ENCODE results near the gene PACS1.

The PACS1 gene

DNA sequence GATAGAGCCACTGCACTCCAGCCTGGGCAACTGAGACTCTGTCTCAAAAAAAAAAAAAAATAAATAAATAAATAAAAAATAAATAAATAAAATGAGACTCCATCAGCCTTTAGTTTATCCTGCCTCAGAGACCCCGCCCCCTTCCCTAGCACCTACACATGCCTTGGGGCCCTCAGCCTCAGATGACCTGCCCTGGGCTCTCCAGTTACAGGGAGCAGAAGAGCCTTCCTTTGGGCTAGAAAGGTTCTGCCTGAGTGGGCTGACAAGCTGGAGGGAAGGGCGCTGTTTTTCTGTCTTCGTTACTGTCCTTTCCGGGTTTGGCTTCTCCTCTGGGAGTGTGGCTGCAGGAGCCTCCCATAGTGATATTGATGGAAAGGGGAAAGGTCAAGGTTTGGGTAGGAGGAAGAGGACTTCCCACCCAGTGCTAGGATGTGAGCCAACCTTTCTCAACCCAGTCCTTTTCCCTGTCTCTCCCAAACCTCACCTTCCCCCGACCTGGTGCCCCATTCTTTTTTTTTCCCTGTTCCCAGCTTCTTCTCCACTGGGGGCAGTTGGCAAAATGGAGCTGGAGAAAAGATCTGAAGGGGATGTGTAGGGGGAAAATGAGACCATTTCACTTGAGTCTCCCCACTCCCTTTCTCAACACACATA is 19.4 kb upstream of the PACS1 start:
- DNase-seq, result no peak

DNA sequence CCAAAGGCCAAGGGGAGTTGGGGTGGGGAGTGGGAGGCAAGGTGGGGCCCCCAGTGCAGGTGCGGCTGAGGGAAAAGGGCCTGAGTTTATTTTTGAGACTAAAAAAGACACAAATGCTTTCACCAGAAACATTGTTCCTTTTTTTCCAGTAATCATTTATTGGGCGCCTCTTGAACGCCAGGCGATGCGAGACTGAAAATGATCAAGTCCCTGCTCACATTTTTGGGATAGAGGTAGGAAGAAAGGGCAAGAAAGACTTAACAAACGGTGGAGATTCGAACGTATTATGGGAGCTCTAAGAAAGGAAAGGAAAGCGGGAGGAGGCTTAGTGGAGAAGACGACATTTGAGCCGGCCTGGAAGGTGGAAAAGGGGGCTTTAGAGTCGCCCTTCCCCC is 18.7 kb upstream of the PACS1 start:
- DNase-seq, result no peak

DNA sequence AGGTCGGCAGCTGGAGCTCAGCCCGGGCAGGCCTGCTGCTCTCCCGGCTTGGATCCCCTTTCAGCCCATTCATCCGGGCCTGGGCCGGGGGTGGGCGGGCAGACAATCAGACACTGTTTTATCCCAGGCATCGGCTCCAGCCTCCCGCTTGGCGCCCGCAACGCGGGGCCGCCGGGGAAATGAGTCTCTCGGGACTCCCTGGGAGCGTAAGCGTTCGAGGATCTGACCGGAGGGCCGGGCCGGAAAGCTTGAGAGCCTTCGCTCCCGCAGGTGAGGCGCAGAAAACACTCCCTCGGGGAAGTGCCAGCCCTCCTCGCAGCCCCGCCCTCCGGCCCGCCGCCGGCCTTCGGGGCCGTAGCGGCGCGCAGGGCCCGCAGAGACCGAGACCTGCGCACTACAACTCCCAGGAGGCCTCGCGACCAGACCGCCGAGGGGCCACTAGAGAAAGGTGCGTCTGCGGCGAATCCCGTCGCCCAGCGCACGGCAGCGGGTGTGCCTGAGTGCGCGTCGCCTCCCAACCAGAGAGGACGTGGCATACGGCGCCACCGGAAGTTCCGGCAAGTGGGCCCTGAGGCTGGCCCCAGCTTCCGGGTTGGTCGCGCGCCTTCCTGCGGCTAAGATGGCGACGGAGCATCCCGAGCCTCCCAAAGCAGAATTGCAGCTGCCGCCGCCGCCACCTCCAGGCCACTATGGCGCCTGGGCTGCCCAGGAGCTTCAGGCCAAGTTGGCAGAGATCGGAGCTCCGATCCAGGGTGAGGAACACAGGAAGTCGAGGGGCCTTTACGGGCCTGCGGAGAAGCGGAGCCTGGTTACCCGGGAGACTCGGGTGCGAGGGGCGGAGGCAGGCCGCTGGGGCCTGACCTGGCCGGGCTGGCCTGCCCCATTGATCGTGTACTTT is 18.1 kb upstream of the PACS1 start, which contains the start of gene SF3B2:
SF3B2 (plus strand) TSS at position 599 of the 898 bp plus-strand sequence; CDS start at position 620, 21 bp downstream.
- DNase-seq, result peak; percentile 87

DNA sequence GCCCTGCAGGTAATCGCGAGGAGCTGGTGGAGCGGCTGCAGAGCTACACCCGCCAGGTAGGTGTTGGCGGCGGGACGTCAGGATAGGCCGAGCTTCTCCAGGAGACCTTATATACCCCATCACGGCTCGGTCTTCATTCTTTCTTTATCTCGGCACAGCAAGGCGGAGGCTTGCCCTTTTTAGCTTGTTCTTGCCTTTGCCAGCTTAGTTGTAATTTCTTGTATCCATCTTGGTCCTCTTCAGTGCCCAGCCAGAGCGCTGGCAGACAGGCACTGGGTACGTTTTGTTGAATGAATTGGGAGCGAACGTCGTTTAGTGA is 17.4 kb upstream of the PACS1 start:
- DNase-seq, result no peak

DNA sequence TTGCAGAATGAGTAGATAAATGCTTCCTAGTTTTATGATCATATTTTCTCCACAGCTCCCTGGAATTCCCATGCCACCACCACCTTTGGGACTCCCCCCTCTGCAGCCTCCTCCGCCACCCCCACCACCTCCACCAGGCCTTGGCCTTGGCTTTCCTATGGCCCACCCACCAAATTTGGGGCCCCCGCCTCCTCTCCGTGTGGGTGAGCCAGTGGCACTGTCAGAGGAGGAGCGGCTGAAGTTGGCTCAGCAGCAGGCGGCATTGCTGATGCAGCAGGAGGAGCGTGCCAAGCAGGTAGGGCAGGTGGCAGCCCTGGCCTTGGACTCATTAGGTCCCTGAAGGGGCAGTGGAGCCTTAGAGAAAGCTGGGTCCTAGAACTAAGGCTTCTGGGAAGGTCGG is 15.1 kb upstream of the PACS1 start:
- DNase-seq, result no peak

DNA sequence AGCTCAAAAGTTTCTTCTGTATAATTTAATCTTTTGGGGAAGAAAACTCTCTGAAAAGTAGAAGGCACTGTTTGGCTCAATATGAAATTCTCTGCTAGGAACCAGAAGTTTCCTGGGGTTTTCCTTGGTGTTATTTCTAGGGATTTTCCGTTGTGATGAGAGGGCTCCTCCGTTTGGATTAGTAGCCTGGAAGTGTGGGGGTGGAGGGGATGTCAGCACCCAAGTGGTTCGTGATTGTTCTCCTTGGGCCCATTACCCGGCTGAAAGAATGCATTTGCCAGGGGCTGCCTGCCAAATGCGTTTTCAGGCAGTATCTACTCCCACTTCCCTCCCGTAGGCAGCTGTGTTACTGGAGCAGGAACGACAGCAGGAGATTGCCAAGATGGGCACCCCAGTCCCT is 13.6 kb upstream of the PACS1 start:
- no peak for DNase-seq

DNA sequence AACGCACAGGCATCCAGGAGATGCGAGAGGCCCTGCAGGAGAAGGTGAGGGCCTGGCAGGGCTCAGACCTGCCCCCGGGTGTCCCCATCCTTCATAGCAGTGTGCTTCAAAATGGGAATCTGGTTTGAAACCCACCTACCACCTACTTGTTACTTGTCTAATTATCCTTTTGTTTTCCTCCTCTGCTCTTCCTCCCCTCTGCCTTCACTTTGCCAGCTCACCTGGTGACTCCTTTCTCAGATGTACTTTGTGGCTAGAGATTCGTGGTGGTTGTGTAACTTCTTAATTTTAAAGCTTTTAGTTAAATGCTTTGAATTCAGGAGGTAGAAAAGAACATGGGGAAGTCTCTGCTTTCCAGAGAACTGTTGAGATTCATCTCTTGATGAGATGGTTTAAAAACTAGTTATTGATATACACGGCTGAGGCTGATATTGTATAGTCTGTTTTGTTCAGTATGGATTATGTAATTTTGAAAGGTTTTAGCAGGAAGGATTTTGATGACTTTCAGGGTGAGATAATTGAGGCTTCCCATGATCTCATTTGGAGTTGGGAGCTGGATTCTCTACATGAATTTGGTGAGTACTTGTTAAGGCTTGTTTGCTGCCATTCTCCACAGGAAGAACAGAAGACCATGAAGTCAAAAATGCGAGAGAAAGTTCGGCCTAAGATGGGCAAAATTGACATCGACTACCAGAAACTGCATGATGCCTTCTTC is 9.9 kb upstream of the PACS1 start:
- no peak for DNase-seq

DNA sequence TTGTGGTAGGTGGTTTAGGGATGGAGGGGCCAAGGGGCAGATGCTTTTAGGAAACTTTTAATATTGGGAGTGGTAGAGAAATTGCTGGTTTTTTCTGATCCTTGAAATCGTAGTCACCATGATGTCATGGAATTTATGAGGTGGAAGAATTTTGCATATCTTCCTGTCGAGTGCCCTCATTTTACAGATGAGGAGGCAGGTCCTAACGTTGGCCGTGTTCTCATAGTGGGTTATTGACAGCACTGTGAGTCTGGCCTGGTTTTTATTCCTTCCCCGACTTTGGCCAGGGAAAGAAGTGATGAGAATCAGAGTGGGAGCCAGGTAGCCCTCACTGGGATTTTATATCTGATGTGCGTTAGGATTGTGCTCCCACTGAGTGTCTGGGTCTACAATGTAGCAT is 8.8 kb upstream of the PACS1 start:
- DNase-seq, result no peak

DNA sequence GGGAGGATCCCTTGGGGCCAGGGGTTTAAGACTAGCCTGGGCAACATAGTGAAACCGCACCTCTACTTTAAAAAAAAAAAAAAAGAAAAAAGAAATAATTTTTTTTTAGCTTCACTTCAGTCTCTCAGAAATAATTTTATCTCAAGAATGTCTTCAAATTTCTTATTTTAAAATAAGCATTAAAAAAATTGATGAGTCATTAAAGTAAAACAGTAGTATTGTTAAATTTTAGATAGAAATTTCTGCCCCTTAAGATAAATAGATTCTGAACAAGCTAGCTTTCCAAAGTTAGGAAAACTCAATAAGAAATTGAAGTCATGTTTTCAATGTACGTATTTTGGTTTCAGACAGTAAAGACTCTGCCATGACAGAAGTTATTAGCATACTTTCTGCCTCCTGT is 7.7 kb upstream of the PACS1 start:
- no peak for DNase-seq

DNA sequence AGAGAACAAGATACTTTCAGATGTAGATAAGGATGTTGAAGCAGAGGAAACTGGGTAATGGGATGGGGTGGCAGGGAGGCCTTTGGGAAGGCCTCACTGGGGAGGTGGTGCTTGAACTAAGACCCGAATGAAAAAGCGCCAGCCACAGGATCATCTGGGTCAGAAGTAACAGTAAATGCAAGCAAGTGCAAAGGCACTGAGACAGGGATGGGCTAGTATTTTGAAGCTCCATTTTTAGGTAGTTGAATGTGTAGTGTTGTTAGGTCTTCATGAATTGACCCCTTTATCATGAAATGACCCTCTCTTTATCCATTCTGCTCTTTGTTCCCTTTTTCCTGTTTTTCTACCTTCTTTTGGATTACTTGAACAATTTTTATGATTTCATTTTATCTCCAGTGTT is 6.2 kb upstream of the PACS1 start:
- no peak for DNase-seq

DNA sequence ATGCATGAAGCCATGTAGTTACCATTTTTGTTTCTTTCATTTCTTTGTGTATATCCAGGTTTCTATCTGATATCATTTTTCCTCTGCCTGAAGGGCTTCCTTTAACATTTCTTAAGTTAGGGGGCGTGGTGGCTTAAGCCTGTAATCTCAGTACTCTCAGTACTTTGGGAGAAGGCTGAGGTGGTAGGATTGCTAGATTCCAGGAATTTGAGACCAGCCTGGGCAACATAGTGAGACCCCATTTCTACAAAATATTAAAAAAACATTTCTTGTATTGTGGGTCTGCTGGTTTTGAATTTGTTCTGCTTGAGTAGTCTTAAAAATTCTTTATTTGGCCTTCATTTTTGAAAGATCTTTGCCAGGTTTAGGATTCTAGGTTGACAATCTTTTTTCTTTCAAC is 5.5 kb upstream of the PACS1 start:
- no peak for DNase-seq

DNA sequence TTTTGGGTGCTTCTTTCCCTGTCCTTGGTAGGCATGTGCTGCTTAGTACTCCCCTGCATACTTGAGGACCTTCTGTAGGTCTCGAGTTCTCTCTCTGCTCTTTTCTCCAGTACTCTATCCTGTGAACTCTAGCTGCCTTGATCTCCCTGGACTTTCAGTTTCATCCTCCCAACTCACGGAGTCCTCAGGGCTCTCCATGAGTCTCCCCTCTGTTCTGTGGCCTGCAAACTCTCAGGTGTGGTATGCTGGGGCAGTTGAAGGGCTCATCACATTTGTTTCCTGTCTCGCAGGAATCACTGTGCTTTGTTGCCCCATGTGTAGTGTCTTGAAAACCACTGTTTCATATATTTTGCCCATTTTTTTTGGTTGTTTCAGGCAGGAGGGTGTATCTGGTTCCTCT is 3.3 kb upstream of the PACS1 start:
- DNase-seq, result no peak

DNA sequence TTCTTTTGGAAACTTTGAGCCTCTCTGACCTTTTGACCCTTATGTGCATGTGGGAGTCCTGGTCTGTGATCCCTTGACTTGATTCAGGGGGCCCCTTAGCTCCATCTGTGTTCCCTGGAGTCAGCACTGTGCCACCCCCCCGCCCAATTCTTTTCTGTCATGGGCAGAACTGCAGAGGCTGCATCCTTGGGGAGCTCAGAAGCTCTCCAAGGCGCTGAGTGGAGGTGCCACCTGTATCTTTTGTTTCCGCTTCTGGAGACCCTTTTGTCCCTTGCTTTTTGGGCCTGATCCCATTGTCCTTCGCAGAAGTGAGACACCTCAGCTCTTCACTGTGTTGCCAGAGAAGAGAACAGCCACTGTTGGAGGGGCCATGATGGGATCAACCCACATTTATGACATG is 2.4 kb upstream of the PACS1 start:
- no peak for DNase-seq

DNA sequence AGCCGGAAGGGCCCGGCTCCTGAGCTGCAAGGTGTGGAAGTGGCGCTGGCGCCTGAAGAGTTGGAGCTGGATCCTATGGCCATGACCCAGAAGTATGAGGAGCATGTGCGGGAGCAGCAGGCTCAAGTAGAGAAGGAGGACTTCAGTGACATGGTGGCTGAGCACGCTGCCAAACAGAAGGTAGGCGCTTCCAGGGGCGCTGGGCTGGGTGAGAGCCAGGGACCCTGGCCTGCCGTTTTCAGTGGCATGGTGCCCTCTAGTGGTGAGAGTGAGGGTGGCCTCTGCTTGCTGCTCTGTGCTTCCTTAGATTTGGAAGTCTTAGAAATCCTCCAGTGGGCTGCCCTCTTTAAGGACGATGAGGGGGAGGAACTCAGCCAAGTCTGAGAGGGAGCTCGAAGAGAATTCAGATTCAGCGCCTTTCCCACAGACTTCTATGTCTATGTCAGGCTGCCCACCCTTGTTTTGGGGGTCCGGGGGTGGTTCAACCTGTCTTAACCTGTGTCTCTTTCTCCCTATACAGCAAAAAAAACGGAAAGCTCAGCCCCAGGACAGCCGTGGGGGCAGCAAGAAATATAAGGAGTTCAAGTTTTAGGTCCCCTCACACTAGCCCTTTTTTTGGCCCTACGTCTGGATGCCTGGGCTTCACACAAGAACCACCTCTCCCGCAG is 1.8 kb upstream of the PACS1 start:
- peak; percentile 72 for DNase-seq

DNA sequence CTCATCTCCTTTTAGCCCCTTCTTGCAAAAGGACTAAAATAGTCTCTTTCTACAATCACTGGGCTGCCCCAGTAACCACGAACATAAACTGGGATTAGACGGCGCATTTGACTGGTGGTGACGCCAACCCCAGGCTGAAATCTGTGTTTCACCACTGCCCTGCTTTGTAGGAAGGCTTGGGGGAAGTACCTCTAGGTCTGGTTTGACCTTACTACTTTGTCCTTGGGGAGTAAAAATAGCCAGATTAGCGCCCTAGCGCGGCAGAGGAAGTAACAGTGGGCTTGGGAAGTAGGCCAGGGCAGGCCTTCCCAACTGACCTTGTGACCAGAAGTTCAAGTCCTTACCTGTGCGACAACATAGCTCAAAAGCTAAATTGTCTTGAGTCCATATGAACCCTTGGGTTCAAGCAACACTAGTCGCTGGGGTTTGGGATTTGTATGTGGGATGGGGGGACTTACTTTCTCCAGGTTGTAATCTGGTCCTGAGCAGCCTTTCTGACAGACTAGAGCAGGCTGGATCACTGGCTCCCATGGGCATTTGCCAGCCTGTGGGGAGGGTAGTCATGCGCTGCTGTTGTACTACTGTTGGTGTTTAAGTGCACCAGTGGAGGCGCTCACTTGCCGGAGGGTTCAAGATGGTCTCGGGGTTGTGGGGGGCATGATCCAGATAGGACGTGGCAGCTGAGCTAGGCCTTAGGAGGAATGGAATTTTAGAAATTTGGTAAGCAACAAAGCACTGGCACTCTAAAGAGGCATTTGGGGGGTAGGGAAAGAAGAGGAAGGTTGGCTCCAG is 953 bp upstream of the PACS1 start:
- DNase-seq, result no peak

DNA sequence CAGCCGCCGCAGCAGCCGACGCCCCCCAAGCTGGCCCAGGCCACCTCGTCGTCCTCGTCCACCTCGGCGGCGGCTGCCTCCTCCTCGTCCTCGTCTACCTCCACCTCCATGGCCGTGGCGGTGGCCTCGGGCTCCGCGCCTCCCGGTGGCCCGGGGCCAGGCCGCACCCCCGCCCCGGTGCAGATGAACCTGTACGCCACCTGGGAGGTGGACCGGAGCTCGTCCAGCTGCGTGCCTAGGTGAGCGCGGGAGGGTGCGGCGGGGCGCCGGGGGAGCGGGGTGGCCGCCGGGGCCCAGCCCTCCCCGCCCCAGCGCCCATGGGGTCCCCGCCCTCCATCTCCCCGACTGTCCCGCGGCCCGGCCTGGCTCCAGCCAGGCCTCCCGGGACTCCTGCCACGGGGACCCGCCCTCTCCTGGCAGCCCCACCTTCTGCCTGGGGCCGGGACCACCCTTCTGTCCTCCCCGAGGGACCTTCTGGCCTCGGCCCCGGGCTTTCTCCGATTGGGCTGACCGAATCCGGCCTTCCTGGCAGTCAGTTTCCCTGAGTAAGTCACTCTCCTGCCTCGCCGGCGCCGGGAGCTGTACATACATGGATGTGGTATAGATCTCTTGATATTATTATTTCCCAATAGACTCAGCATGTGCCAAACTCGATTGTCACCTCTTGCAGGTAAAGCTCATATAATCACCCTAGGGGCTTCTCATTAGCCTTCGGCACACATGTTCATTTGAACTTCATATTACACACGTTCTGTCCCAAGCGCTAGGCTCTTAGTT is 720 bp downstream of the PACS1 start:
- no peak for DNase-seq

DNA sequence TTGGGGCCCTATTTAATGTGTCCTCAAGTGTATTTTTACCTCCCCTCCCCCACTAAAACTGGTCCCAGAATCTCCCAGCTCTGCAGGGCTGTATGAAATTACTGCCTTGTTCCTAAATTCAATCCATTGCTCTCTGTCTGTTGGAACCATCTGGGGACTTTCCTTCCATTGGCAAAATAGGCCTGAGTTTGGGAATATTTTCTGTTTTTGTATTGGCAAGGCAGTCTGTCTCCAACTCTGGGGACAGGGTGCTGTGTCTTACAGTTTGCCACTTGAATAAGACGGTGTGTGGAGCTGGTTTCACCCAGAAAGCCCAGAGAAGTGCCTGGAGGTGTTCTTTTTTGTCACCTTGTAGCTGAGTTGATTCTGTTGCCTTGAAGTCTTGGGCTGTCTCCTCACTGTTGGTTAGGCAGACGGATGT is 1.3 kb downstream of the PACS1 start:
- no peak for DNase-seq

DNA sequence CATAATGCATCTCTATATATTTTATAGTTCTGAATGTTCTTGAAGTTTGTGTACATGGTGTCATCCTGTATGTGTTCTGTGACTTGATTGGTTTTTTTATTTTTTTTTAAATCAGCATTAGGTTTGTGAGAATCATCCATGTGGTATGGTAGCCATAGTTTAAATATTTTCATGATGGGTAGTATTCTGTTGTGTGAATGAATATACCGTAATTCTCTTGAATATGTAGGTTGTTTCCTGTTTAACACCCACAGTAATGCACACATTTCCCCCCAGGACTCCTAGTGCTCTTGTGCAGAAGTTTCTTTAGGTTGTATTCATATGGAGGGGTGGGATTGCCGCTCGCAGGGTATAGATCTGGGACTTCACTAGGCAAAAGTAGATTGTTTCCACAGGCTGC is 2.0 kb downstream of the PACS1 start:
- DNase-seq, result no peak

DNA sequence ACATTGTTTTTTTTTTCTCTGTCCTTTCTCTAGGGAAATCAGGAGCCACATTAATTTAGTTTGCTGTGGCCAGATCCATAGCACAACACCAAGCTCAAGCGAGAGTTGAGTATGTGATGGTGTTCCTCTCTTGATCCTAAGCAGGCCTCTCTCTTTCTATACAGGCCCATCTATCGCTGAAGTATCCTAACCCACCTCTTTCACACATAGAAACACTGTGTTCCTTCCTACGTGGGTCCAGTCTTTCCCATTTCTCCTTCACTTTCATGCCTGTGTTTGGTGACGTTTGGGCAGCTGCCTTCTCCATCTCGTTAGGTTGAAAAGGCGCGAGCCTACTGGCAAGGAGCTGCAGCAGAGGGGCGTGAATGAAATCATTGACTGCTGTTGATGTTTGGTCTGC is 2.4 kb downstream of the PACS1 start:
- DNase-seq, result no peak

DNA sequence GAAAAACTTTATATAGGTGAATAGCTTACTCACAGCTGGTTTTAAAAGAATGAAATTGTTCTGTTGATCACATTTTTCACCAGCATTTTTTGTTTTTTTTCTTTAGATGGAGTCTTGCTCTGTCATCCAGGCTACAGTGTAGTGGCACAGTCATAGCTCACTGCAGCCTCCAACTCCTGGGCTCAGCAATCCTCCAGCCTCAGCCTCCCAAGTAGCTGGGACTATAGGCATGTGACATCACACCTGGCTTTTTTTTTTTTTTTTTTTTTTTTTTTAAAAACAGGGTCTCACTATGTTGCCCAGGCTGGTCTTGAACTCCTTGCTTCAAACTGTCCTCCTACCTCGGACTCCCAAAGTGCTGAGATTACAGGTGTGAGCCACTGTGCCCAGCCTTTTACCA is 3.6 kb downstream of the PACS1 start:
- no peak for DNase-seq

DNA sequence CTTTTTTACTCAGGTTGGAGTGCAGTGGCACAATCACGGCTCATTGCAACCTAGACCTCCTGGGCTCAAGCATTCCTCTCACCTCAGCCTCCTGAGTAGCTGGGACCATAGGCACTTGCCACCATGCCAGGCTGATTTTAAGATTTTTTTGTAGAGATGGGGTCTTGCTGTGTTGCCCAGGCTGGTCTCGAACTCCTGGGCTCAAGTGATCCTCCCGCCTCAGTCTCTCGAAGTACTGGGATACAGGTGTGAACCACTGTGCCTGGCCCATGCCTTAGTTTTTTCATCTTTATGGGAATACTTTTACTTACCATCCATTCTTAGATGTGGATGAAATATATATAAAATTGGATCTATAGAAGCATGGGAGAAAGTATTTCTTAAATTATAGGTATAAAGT is 5.2 kb downstream of the PACS1 start:
- DNase-seq, result no peak

DNA sequence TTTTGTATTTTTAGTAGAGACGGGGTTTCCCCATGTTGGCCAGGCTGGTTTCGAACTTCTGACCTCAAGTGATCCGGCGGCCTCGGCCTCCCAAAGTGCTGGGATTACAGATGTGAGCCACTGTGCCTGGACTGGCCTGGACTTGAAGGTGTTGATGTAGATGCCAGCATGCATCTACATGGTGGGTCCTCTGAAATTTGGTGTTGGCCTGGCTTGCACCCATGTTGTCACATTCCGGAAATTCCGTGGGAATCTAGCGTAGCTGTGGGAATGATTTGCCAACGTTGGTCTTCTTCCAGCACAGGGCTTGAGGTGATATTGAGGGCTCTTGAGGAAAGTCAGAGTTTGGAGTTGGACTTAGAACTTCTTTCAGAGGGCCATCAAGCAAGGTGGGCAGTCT is 6.5 kb downstream of the PACS1 start:
- no peak for DNase-seq

All from activated T-cell treated with anti-CD3 and anti-CD28 coated beads for 4 hours (primary cell).